ENCODE results near the gene STIM1. TPM values are rescaled to one million over a fixed set of nuclear protein-coding genes. Genes with fewer than 3 reads are reported as not detected.

STIM1 gene
- total RNA-seq, 1 experiment from 2014 or later: 15.2 TPM

GRCh38 chr11:4030197-4030596 is 174.7 kb downstream of the STIM1 start:
- peaks cover 5 to 13% (median 10%) of the 10 kb centered on the region in 3 experiments; a peak in 6 of 7 replicates for H3K36me3 Mint-ChIP-seq (ENCODE audit: insufficient read depth in 1 of 3, low read depth in 3 of 3)
- peaks cover 14 to 23% of the 10 kb centered on the region in 2 experiments for H3K9me3 Mint-ChIP-seq
- Histone ChIP-seq H2AFZ (ENCODE audit: low read length) (no peak overlapping the region), H3K27me3 (ENCODE audit: insufficient read depth, low read length) (no peaks in the 10 kb centered on the region), H3K9ac (ENCODE audit: extremely low read depth, insufficient read length, low read length) (no peak overlapping the region), H2BK120ac (ENCODE audit: low read depth, low read length, poor library complexity, severe bottlenecking) (no peak overlapping the region), H3K18ac (ENCODE audit: insufficient read length, low read depth, low read length) (no peak overlapping the region), H2BK5ac (ENCODE audit: insufficient read length, low read length) (no peak overlapping the region), H2AK5ac (ENCODE audit: insufficient read length, low read length) (no peak overlapping the region), H4K5ac (ENCODE audit: insufficient read length, low read depth, low read length) (no peak overlapping the region), H3K23ac (ENCODE audit: insufficient read length, low read depth, low read length) (no peak overlapping the region), H2BK20ac (ENCODE audit: low read depth, low read length, poor library complexity, severe bottlenecking) (no peak overlapping the region), H3K4ac (ENCODE audit: low read depth, low read length) (no peak overlapping the region), H4K8ac (replicated peaks; ENCODE audit: insufficient read length, low read depth, low read length) (no peak overlapping the region), H4K91ac (ENCODE audit: insufficient read length, low read depth, low read length) (no peak overlapping the region), H3K4me1 (ENCODE audit: insufficient read depth, low read length) (no peaks in the 10 kb centered on the region), H3T11ph (ENCODE audit: low read length) (no peak overlapping the region), H3K79me2 (ENCODE audit: insufficient read depth, low read length) (no peaks in the 10 kb centered on the region), H3K56ac (ENCODE audit: insufficient read length, low read depth, low read length) (no peak overlapping the region), H3K27ac (ENCODE audit: insufficient read length, low read depth, low read length) (no peak overlapping the region), H3K9me3 (ENCODE audit: control insufficient read depth, low read depth, low read length) (no peaks in the 10 kb centered on the region), H2BK12ac (ENCODE audit: insufficient read length, low read depth, low read length) (no peak overlapping the region), H3K79me1 (ENCODE audit: insufficient read depth, low read depth, low read length, poor library complexity, severe bottlenecking) (no peaks in the 10 kb centered on the region), H2BK15ac (ENCODE audit: low read depth, low read length) (no peak overlapping the region), H3K23me2 (ENCODE audit: insufficient read length, low read depth, low read length, poor library complexity, severe bottlenecking) (no peaks in the 10 kb centered on the region), H4K20me1 (ENCODE audit: control insufficient read depth, insufficient read depth, insufficient read length) (no peaks in the 10 kb centered on the region), H3K14ac (ENCODE audit: insufficient read depth, low read length) (no peak overlapping the region), H3K4me2 (ENCODE audit: insufficient read depth, insufficient read length, low read length) (no peak overlapping the region)
- no peak for DNase-seq
- TF ChIP-seq, protein P1, sequence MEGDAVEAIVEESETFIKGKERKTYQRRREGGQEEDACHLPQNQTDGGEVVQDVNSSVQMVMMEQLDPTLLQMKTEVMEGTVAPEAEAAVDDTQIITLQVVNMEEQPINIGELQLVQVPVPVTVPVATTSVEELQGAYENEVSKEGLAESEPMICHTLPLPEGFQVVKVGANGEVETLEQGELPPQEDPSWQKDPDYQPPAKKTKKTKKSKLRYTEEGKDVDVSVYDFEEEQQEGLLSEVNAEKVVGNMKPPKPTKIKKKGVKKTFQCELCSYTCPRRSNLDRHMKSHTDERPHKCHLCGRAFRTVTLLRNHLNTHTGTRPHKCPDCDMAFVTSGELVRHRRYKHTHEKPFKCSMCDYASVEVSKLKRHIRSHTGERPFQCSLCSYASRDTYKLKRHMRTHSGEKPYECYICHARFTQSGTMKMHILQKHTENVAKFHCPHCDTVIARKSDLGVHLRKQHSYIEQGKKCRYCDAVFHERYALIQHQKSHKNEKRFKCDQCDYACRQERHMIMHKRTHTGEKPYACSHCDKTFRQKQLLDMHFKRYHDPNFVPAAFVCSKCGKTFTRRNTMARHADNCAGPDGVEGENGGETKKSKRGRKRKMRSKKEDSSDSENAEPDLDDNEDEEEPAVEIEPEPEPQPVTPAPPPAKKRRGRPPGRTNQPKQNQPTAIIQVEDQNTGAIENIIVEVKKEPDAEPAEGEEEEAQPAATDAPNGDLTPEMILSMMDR (conservative IDR thresholded peaks at IDR 0.05): no peak
- H3K4me3 Mint-ChIP-seq: no peak overlapping the region
- no peaks in the 10 kb centered on the region for H3K4me1 Mint-ChIP-seq
- H3K27ac Mint-ChIP-seq: no peak overlapping the region
- WGBS (ENCODE audit: extremely low coverage, insufficient read length, low lambda C conversion rate): no CpG with 5 or more reads among the region's 3 CpGs
- H3K27me3 Mint-ChIP-seq (ENCODE audit: low read depth): no peaks in the 10 kb centered on the region; the same call in 1 of the 2 replicates

Measured in H9 (cell line).